ENCODE results near the gene PPP6R3.

The PPP6R3 gene

GRCh38 chr11:68503251-68503687, 42.7 kb downstream of the PPP6R3 start:
- Histone ChIP-seq H2AFZ (ENCODE audit: low read length) (no peak overlapping the region), H3K4me1 (ENCODE audit: insufficient read depth, low read length, poor library complexity, severe bottlenecking) (peaks cover 28% of the 10 kb centered on the region), H3K27me3 (ENCODE audit: insufficient read depth, low read length, poor library complexity, severe bottlenecking) (no peaks in the 10 kb centered on the region), H3K4me3 (ENCODE audit: low read length, poor library complexity, severe bottlenecking) (no peak overlapping the region), H3K9me3 (ENCODE audit: insufficient read depth, low read depth, low read length) (no peaks in the 10 kb centered on the region), H3F3A (ENCODE audit: low read depth) (peaks cover 9% of the 10 kb centered on the region; the same call in 1 of the 2 replicates), H3K9ac (ENCODE audit: low read depth, low read length, poor library complexity, severe bottlenecking) (no peak overlapping the region), H3K9me2 (replicated peaks; ENCODE audit: low read depth, low read length) (no peaks in the 10 kb centered on the region), H3K36me3 (ENCODE audit: insufficient read depth, low read length) (no peaks in the 10 kb centered on the region), H3K4me2 (ENCODE audit: low read depth, low read length, poor library complexity, severe bottlenecking) (no peak overlapping the region), H4K20me1 (ENCODE audit: insufficient read depth, low read length, poor library complexity, severe bottlenecking) (peaks cover 98% of the 10 kb centered on the region), H3K79me2 (ENCODE audit: insufficient read depth, low read length) (peaks cover 99% of the 10 kb centered on the region)
- TF ChIP-seq CTCF (conservative IDR thresholded peaks at IDR 0.05; ENCODE audit: low read length) (no peak), EZH2phosphoT487 (IDR thresholded peaks at IDR 0.05; ENCODE audit: borderline replicate concordance) (no peak)

DNA sequence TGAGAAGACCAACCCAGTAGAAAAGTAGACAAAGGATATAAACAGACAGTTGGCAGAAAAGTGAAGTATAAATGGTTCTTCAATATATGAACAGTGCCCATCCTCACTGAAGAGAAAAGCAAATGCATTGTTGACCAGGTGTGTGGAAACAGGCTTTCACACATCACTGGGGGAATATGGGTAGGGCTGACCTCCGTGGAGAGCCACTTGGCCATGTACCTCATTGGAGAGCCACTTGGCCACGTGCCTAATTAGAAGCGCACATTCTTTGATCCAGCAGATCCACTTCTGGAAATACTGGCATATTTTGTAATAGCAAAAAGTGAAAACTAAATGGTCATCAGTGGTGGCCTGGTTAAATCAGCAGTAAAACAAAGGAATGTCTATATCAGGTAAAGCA, 43.2 kb downstream of the PPP6R3 start:
- Histone ChIP-seq H3K4me3 (ENCODE audit: low read length, poor library complexity, severe bottlenecking) (no peak overlapping the region), H3K9me2 (replicated peaks; ENCODE audit: low read depth, low read length) (no peaks in the 10 kb centered on the region), H3K36me3 (ENCODE audit: insufficient read depth, low read length) (no peaks in the 10 kb centered on the region), H3K9me3 (ENCODE audit: insufficient read depth, low read depth, low read length) (no peaks in the 10 kb centered on the region), H3F3A (ENCODE audit: low read depth) (peaks cover 9% of the 10 kb centered on the region; the same call in 1 of the 2 replicates), H3K4me2 (ENCODE audit: low read depth, low read length, poor library complexity, severe bottlenecking) (no peak overlapping the region), H2AFZ (ENCODE audit: low read length) (no peak overlapping the region), H3K79me2 (ENCODE audit: insufficient read depth, low read length) (peaks cover 99% of the 10 kb centered on the region), H3K4me1 (ENCODE audit: insufficient read depth, low read length, poor library complexity, severe bottlenecking) (peaks cover 31% of the 10 kb centered on the region), H3K27me3 (ENCODE audit: insufficient read depth, low read length, poor library complexity, severe bottlenecking) (no peaks in the 10 kb centered on the region), H3K9ac (ENCODE audit: low read depth, low read length, poor library complexity, severe bottlenecking) (no peak overlapping the region), H4K20me1 (ENCODE audit: insufficient read depth, low read length, poor library complexity, severe bottlenecking) (peaks cover 98% of the 10 kb centered on the region)
- no peak for TF ChIP-seq CTCF (conservative IDR thresholded peaks at IDR 0.05; ENCODE audit: low read length)
- no peak for TF ChIP-seq EZH2phosphoT487 (IDR thresholded peaks at IDR 0.05; ENCODE audit: borderline replicate concordance)

GRCh38 chr11:68504432-68505066, 44.0 kb downstream of the PPP6R3 start:
- H3K79me2 ChIP-seq (ENCODE audit: insufficient read depth, low read length) = peaks cover 99% of the 10 kb centered on the region
- H3K4me2 ChIP-seq (ENCODE audit: low read depth, low read length, poor library complexity, severe bottlenecking) = peak overlapping the region; percentile 61
- H3K9me2 ChIP-seq (replicated peaks; ENCODE audit: low read depth, low read length) = no peaks in the 10 kb centered on the region
- H3K36me3 ChIP-seq (ENCODE audit: insufficient read depth, low read length) = no peaks in the 10 kb centered on the region
- H2AFZ ChIP-seq (ENCODE audit: low read length) = no peak overlapping the region
- no peak overlapping the region for H3K4me3 ChIP-seq (ENCODE audit: low read length, poor library complexity, severe bottlenecking)
- no peaks in the 10 kb centered on the region for H3K9me3 ChIP-seq (ENCODE audit: insufficient read depth, low read depth, low read length)
- H4K20me1 ChIP-seq (ENCODE audit: insufficient read depth, low read length, poor library complexity, severe bottlenecking) = peaks cover 98% of the 10 kb centered on the region
- peaks cover 31% of the 10 kb centered on the region for H3K4me1 ChIP-seq (ENCODE audit: insufficient read depth, low read length, poor library complexity, severe bottlenecking)
- no peak for TF ChIP-seq EZH2phosphoT487 (IDR thresholded peaks at IDR 0.05; ENCODE audit: borderline replicate concordance)
- no peak for TF ChIP-seq CTCF (conservative IDR thresholded peaks at IDR 0.05; ENCODE audit: low read length)
- no peaks in the 10 kb centered on the region for H3K27me3 ChIP-seq (ENCODE audit: insufficient read depth, low read length, poor library complexity, severe bottlenecking)
- H3K9ac ChIP-seq (ENCODE audit: low read depth, low read length, poor library complexity, severe bottlenecking) = no peak overlapping the region
- H3F3A ChIP-seq (ENCODE audit: low read depth) = peaks cover 9% of the 10 kb centered on the region; the same call in 1 of the 2 replicates

Data from Loucy (cell line).